Endothelial cell of umbilical vein (primary cell): Measurements from ENCODE around the gene MFNG. TPM values are rescaled to one million over a fixed set of nuclear protein-coding genes. Genes with fewer than 3 reads are reported as not detected.

ENCODE experiments used
- BruUV-seq: library from RNA; stranded (reverse); fragments of 400-500 nt; replicated peaks from 2 replicates; lab custom pipeline; 2021; lab: Mats Ljungman, UMichigan
- CTCF ChIA-PET: fragments of 300-600, 350-600 bp; sonication (Branson Sonifier 250); formaldehyde crosslinking; loops from one replicate; lab custom pipeline; 2021; ENCODE audit warnings: antibody characterized with exemption, inconsistent platforms; lab: Charles Lee
- POLR2A ChIA-PET: fragments of 300-600, 350-600 bp; sonication (Branson Sonifier 250); formaldehyde crosslinking; loops from one replicate; lab custom pipeline; 2021; ENCODE audit warnings: antibody characterized with exemption, inconsistent platforms; lab: Charles Lee
- DNase-seq: peaks from one replicate; pipeline ENCODE4 v3.0.0-alpha.2; 2011; ENCODE audit warnings: low read depth, low spot score
- FAIRE-seq: peaks from 2 replicates; lab custom pipeline; 2011; peaks lifted over from hg19 to GRCh38; lab: Jason Lieb, UNC
- H2AFZ ChIP-seq: 2 replicates; pipeline ENCODE4 v1.6.0; 2012; ENCODE audit warnings: low read depth, low read length, control low read depth, inconsistent platforms
- H3K27ac ChIP-seq: 2 replicates; pipeline ENCODE4 v1.5.1; 2011; ENCODE audit warnings: low read depth, mild to moderate bottlenecking, control low read depth, low read length, moderate library complexity; ENCODE audit not compliant: insufficient read depth
- H3K27me3 ChIP-seq, 2 experiments: 2 replicates each; pipeline versions ENCODE4 v1.6.0 to v1.6.1; 2011; ENCODE audit warnings: low read length in 2 of 2, mixed read lengths in 1 of 2; ENCODE audit not compliant: control insufficient read depth in 2 of 2, insufficient read depth in 2 of 2
- H3K36me3 ChIP-seq, 2 experiments: 2 replicates in 1 of 2; 3 replicates in 1 of 2; pipeline ENCODE4 v1.5.1; 2011; ENCODE audit warnings: low read length in 2 of 2, mild to moderate bottlenecking in 1 of 2, moderate library complexity in 1 of 2; ENCODE audit not compliant: control insufficient read depth in 2 of 2, insufficient read depth in 2 of 2; ENCODE audit errors: extremely low read depth in 1 of 2
- H3K4me1 ChIP-seq: 3 replicates; pipeline ENCODE4 v1.5.1; 2011; ENCODE audit warnings: mild to moderate bottlenecking, low read length; ENCODE audit not compliant: control insufficient read depth, insufficient read depth; ENCODE audit errors: extremely low read depth
- H3K4me2 ChIP-seq: 2 replicates; pipeline ENCODE4 v1.6.1; 2011; ENCODE audit warnings: low read length, control low read depth, mixed read lengths; ENCODE audit not compliant: insufficient read depth
- H3K4me3 ChIP-seq, 3 experiments: fragments of 200-600 bp in 1 of 3; sonication (generic), shearing (Covaris generic) in 1 of 3; replicated peaks in 1 of 3; 2 replicates each; pipeline ENCODE4 v1.5.1; 2011 to 2016; ENCODE audit warnings: control low read depth in 3 of 3, low read length in 3 of 3, mild to moderate bottlenecking in 2 of 3, inconsistent platforms in 1 of 3, low read depth in 1 of 3, moderate library complexity in 1 of 3; ENCODE audit not compliant: insufficient read depth in 1 of 3
- H3K79me2 ChIP-seq: 2 replicates; pipeline ENCODE4 v1.6.0; 2012; ENCODE audit warnings: low read length, inconsistent platforms; ENCODE audit not compliant: control insufficient read depth, insufficient read depth
- H3K9ac ChIP-seq: replicated peaks from 2 replicates; pipeline ENCODE3; 2011; ENCODE audit warnings: low read length, control low read depth; ENCODE audit not compliant: insufficient read depth; ENCODE audit errors: extremely low read depth
- H3K9me1 ChIP-seq: replicated peaks from 3 replicates; pipeline ENCODE4 v1.6.0; 2011; ENCODE audit warnings: mild to moderate bottlenecking, low read length; ENCODE audit not compliant: control insufficient read depth, insufficient read depth; ENCODE audit errors: extremely low read depth
- H3K9me3 ChIP-seq: replicated peaks from 2 replicates; pipeline ENCODE4 v1.5.1; 2012; ENCODE audit warnings: low read length, inconsistent platforms; ENCODE audit not compliant: control insufficient read depth, insufficient read depth
- H4K20me1 ChIP-seq: replicated peaks from 2 replicates; pipeline ENCODE3; 2011; ENCODE audit warnings: mild to moderate bottlenecking, low read length; ENCODE audit not compliant: control insufficient read depth, insufficient read depth; ENCODE audit errors: extremely low read depth
- EZH2 ChIP-seq: IDR thresholded peaks from 2 replicates; pipeline ENCODE4 v1.6.1; 2012; ENCODE audit warnings: borderline replicate concordance, low read depth, mild to moderate bottlenecking, moderate library complexity, low read length, inconsistent platforms; ENCODE audit not compliant: severe bottlenecking
- FOS ChIP-seq: IDR thresholded peaks from 2 replicates; pipeline ENCODE4 v1.6.1; 2011; ENCODE audit warnings: mild to moderate bottlenecking, low read length, moderate library complexity, borderline replicate concordance; ENCODE audit not compliant: insufficient read depth
- GATA2 ChIP-seq: IDR thresholded peaks from 2 replicates; pipeline ENCODE4 v1.7.0; 2011; ENCODE audit warnings: low read depth, mild to moderate bottlenecking, moderate library complexity, mixed read lengths, low read length; ENCODE audit not compliant: insufficient read length, insufficient read depth
- JUN ChIP-seq: IDR thresholded peaks from 2 replicates; pipeline ENCODE4 v1.6.1; 2011; ENCODE audit warnings: borderline replicate concordance, low read depth; ENCODE audit not compliant: insufficient read length, insufficient read depth
- MYC ChIP-seq: IDR thresholded peaks from one replicate; pipeline ENCODE4 v1.6.1; 2011; ENCODE audit warnings: mild to moderate bottlenecking, low read depth, low read length
- POLR2A ChIP-seq: IDR thresholded peaks from 2 replicates; pipeline ENCODE4 v1.6.1; 2012; ENCODE audit warnings: low read depth, mild to moderate bottlenecking, control low read depth, low read length
- POLR2AphosphoS5 ChIP-seq: IDR thresholded peaks from 2 replicates; pipeline ENCODE4 v1.6.1; 2012; ENCODE audit warnings: low read depth, mild to moderate bottlenecking, control low read depth, low read length, moderate library complexity; ENCODE audit not compliant: insufficient read depth
- dilution Hi-C: fragments of 300-500 bp; cut with MboI; formaldehyde crosslinking; loops from one replicate; pipeline ENCODE4 v1.15.0; 2019; ENCODE audit warnings: low sequenced_read_pairs; ENCODE audit not compliant: extremely low pct_ligation_motif_present
- intact Hi-C: fragments of 100-400 bp; cut with micrococcal nuclease; formaldehyde crosslinking; loops from one replicate; pipeline ENCODE4 v1.10.0; 2022
- polyA plus RNA-seq, 4 experiments: library from polyadenylated mRNA; depleted of rRNA in 3 of 4; stranded (reverse) in 3 of 4; unstranded in 1 of 4; fragments of >200 nt; gene quantifications; 2 replicates each; pipeline versions ENCODE4 v1.2.1 to v1.2.3, GENCODE V29; 2011 to 2012; ENCODE audit warnings: missing spikeins in 1 of 4
- total RNA-seq: library from RNA; stranded (reverse); gene quantifications from 2 replicates; pipeline ENCODE4 v1.2.3, GENCODE V29; 2021
- TF ChIP-seq, protein P1 (sequence below): IDR thresholded peaks from 2 replicates; pipeline ENCODE4 v1.6.1; 2011; ENCODE audit not compliant: insufficient read depth, insufficient read length
- TF ChIP-seq, protein P2 (sequence below), 2 donors: IDR thresholded peaks; 1 replicate in 1 of 2; 2 replicates in 1 of 2; pipeline ENCODE4 v1.5.1; 2011; ENCODE audit warnings: low read length in 2 of 2, mild to moderate bottlenecking in 2 of 2, moderate library complexity in 2 of 2, control low read depth in 1 of 2, inconsistent platforms in 1 of 2, low read depth in 1 of 2; ENCODE audit not compliant: insufficient read depth in 1 of 2; ENCODE audit errors: extremely low read depth in 1 of 2

Gene MFNG
- total and polyA plus RNA-seq, 2 donors (not counting 3 experiments of a cell fraction or from before 2014, with no cell fraction given): 188 to 257 TPM

DNA sequence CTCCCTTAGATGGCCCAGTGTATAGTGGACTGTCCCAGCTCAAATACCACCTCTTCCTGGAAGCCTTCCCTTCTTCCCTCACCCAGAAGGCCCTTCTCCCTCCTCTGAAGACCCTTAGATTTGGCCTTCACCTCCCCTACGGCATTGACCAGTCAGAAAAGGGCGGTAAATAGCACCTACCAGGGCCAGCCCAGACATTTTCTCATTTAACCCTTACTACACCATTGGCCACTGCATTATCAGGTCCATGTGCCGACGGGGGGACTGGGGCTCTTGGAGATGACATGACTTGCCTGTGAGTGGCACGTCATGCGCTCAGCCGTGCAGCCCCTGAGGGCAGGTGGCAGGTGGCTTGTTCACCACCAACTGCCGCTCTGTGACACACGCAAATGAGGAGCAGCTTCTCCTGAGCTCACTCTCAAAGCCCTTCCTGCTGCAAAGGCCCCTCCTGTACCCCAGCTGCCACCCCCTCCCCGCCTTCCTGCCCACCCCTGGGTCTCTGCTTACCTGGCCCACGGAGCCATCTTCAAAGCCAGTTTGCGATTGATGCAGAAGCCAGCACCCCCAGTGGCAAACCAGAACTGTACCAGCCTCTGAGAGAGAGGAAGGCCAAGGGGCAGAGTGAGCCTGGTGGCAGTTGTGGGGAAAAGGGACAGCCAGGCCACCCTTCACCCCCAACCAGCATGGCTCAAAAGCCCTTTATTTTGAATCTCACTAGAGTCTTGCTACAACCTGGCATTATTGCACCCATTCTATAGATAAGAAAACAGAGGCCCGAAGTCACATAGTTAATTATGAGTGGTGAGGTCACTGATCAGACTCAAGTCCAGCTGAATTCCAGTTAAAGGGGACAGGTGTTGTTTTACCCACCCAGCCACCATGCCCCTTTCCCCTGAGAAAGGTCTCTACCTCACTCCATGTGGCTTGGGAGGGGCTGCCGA lies 9.5 kb downstream of the MFNG start:
- POLR2A ChIA-PET: no interaction called here
- FAIRE-seq (no peak), DNase-seq (no peak)
- dilution Hi-C loops: no loop called here
- H4K20me1 ChIP-seq: no peaks in the 10 kb centered on the region
- no peak overlapping the region for H3K4me3 ChIP-seq
- intact Hi-C loops: no loop called here
- CTCF ChIA-PET: no interaction called here
- H3K4me2 ChIP-seq: no peak overlapping the region
- peaks cover 26% of the 10 kb centered on the region for H3K79me2 ChIP-seq
- no peaks in the 10 kb centered on the region for H3K9me3 ChIP-seq
- H3K4me1 ChIP-seq: no peaks in the 10 kb centered on the region
- H3K27me3 ChIP-seq: no peaks in the 10 kb centered on the region
- peaks cover 5 to 67% of the 10 kb centered on the region in 2 experiments for H3K36me3 ChIP-seq
- no peak overlapping the region for H3K27ac ChIP-seq
- H2AFZ ChIP-seq: no peak overlapping the region
- no peak overlapping the region for H3K9ac ChIP-seq
- no peaks in the 10 kb centered on the region for H3K9me1 ChIP-seq
- no TSS peak for BruUV-seq
- TF ChIP-seq GATA2 (no peak), FOS (no peak), POLR2AphosphoS5 (no peak), MYC (no peak), POLR2A (no peak), EZH2 (no peak), JUN (no peak)
- TF ChIP-seq, protein P1, sequence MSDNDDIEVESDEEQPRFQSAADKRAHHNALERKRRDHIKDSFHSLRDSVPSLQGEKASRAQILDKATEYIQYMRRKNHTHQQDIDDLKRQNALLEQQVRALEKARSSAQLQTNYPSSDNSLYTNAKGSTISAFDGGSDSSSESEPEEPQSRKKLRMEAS: no peak
- TF ChIP-seq, protein P2, sequence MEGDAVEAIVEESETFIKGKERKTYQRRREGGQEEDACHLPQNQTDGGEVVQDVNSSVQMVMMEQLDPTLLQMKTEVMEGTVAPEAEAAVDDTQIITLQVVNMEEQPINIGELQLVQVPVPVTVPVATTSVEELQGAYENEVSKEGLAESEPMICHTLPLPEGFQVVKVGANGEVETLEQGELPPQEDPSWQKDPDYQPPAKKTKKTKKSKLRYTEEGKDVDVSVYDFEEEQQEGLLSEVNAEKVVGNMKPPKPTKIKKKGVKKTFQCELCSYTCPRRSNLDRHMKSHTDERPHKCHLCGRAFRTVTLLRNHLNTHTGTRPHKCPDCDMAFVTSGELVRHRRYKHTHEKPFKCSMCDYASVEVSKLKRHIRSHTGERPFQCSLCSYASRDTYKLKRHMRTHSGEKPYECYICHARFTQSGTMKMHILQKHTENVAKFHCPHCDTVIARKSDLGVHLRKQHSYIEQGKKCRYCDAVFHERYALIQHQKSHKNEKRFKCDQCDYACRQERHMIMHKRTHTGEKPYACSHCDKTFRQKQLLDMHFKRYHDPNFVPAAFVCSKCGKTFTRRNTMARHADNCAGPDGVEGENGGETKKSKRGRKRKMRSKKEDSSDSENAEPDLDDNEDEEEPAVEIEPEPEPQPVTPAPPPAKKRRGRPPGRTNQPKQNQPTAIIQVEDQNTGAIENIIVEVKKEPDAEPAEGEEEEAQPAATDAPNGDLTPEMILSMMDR (IDR thresholded peaks at IDR 0.05; ENCODE audit: extremely low read depth in 1 of 2, insufficient read depth in 1 of 2, low read depth in 1 of 2, low read length in 2 of 2): no peak
